Measurements from ENCODE around the gene SNAP25. TPM values are rescaled to one million over a fixed set of nuclear protein-coding genes. Genes with fewer than 3 reads are reported as not detected.

Gene SNAP25
- total and polyA plus RNA-seq, 2 donors (not counting 1 experiment from before 2014, with no cell fraction given): 0.27 TPM; not detected in 1

- ATAC-seq (ENCODE audit: low read depth): no peak
- no peaks in the 10 kb centered on the region for H3K4me1 Mint-ChIP-seq
- no peak overlapping the region for H3K4me3 ChIP-seq (ENCODE audit: control extremely low read depth in 1 of 5, extremely low read depth in 1 of 5, insufficient read depth in 1 of 5, low read depth in 2 of 5, low read length in 4 of 5)
- no peak for TF ChIP-seq CTCF (IDR thresholded peaks at IDR 0.05)
- TF ChIP-seq EZH2 (IDR thresholded peaks at IDR 0.05; ENCODE audit: borderline replicate concordance, insufficient read depth, low read depth, low read length, poor library complexity, severe bottlenecking): no peak
- H3K4me3 Mint-ChIP-seq: no peak overlapping the region
- ChIA-PET CTCF (no interaction called here), POLR2A (no interaction called here)
- no peak overlapping the region for H3K27ac Mint-ChIP-seq
- H3K9ac ChIP-seq (ENCODE audit: low read length): no peak overlapping the region
- no peak overlapping the region for H3K27ac ChIP-seq (ENCODE audit: low read length in 2 of 2)
- 95% methylated on average over 2 of the region's 2 CpGs for WGBS (ENCODE audit: insufficient coverage)
- H3K79me2 ChIP-seq (ENCODE audit: control insufficient read depth, insufficient read depth, low read length): no peaks in the 10 kb centered on the region
- H4K20me1 ChIP-seq (ENCODE audit: control insufficient read depth, insufficient read depth, low read length, poor library complexity, severe bottlenecking): no peaks in the 10 kb centered on the region
- H3K4me2 ChIP-seq (replicated peaks; ENCODE audit: low read depth, low read length, poor library complexity, severe bottlenecking): no peak overlapping the region
- H3K27me3 ChIP-seq (replicated peaks in 1 of 4; ENCODE audit: control extremely low read depth in 1 of 4, control insufficient read depth in 3 of 4, insufficient read depth in 4 of 4, low read length in 3 of 4): peaks cover 0 to 3% (median 0%) of the 10 kb centered on the region in 4 experiments
- no peaks in the 10 kb centered on the region for H3K36me3 ChIP-seq (replicated peaks in 1 of 2; ENCODE audit: control extremely low read depth in 1 of 2, control insufficient read depth in 1 of 2, extremely low read depth in 1 of 2, insufficient read depth in 2 of 2, low read length in 1 of 2)
- H3K27me3 Mint-ChIP-seq: no peaks in the 10 kb centered on the region
- H3K9me3 ChIP-seq (ENCODE audit: control extremely low read depth in 1 of 3, control insufficient read depth in 2 of 3, insufficient read depth in 1 of 3, low read length in 2 of 3): no peaks in the 10 kb centered on the region
- no peak for DNase-seq
- H3K9me3 Mint-ChIP-seq (ENCODE audit: insufficient read depth): no peaks in the 10 kb centered on the region
- no peak overlapping the region for H2AFZ ChIP-seq (ENCODE audit: insufficient read depth, low read depth, low read length, poor library complexity, severe bottlenecking)
- no peaks in the 10 kb centered on the region for H3K4me1 ChIP-seq (ENCODE audit: control insufficient read depth in 2 of 2, insufficient read depth in 2 of 2, low read length in 2 of 2)
- intact Hi-C loops (cut with micrococcal nuclease): no loop called here
Observed at GRCh38 chr20:10242166-10242565, 23.5 kb downstream of the SNAP25 start.

GRCh38 chr20:10247440-10247839, 28.8 kb downstream of the SNAP25 start:
- ATAC-seq (ENCODE audit: low read depth) (no peak), DNase-seq (no peak)
- no peaks in the 10 kb centered on the region for H3K27me3 Mint-ChIP-seq
- Histone ChIP-seq H3K4me3 (ENCODE audit: control extremely low read depth in 1 of 5, extremely low read depth in 1 of 5, insufficient read depth in 1 of 5, low read depth in 2 of 5, low read length in 4 of 5) (no peak overlapping the region), H3K27ac (ENCODE audit: low read length in 2 of 2) (no peak overlapping the region), H3K4me1 (ENCODE audit: control insufficient read depth in 2 of 2, insufficient read depth in 2 of 2, low read length in 2 of 2) (no peaks in the 10 kb centered on the region), H4K20me1 (ENCODE audit: control insufficient read depth, insufficient read depth, low read length, poor library complexity, severe bottlenecking) (no peaks in the 10 kb centered on the region), H3K9me3 (ENCODE audit: control extremely low read depth in 1 of 3, control insufficient read depth in 2 of 3, insufficient read depth in 1 of 3, low read length in 2 of 3) (no peaks in the 10 kb centered on the region), H3K36me3 (replicated peaks in 1 of 2; ENCODE audit: control extremely low read depth in 1 of 2, control insufficient read depth in 1 of 2, extremely low read depth in 1 of 2, insufficient read depth in 2 of 2, low read length in 1 of 2) (no peaks in the 10 kb centered on the region), H2AFZ (ENCODE audit: insufficient read depth, low read depth, low read length, poor library complexity, severe bottlenecking) (no peak overlapping the region), H3K9ac (ENCODE audit: low read length) (no peak overlapping the region), H3K4me2 (replicated peaks; ENCODE audit: low read depth, low read length, poor library complexity, severe bottlenecking) (no peak overlapping the region), H3K27me3 (replicated peaks in 1 of 4; ENCODE audit: control extremely low read depth in 1 of 4, control insufficient read depth in 3 of 4, insufficient read depth in 4 of 4, low read length in 3 of 4) (no peaks in the 10 kb centered on the region), H3K79me2 (ENCODE audit: control insufficient read depth, insufficient read depth, low read length) (no peaks in the 10 kb centered on the region)
- WGBS (ENCODE audit: insufficient coverage): no CpG with 5 or more reads among the region's 3 CpGs
- no peaks in the 10 kb centered on the region for H3K4me1 Mint-ChIP-seq
- intact Hi-C loops (cut with micrococcal nuclease): no loop called here
- H3K9me3 Mint-ChIP-seq (ENCODE audit: insufficient read depth): no peaks in the 10 kb centered on the region
- no peak overlapping the region for H3K4me3 Mint-ChIP-seq
- TF ChIP-seq EZH2 (IDR thresholded peaks at IDR 0.05; ENCODE audit: borderline replicate concordance, insufficient read depth, low read depth, low read length, poor library complexity, severe bottlenecking) (no peak), CTCF (IDR thresholded peaks at IDR 0.05) (no peak)
- ChIA-PET POLR2A (no interaction called here), CTCF (no interaction called here)
- H3K27ac Mint-ChIP-seq: no peak overlapping the region

Measured in B cell (primary cell).